ENCODE data around the gene VPS18. TPM values are rescaled to one million over a fixed set of nuclear protein-coding genes. Genes with fewer than 3 reads are reported as not detected.

The VPS18 gene
- total and polyA plus RNA-seq, 4 donors = 3.4 to 15.3 (median 10.3) TPM

DNA sequence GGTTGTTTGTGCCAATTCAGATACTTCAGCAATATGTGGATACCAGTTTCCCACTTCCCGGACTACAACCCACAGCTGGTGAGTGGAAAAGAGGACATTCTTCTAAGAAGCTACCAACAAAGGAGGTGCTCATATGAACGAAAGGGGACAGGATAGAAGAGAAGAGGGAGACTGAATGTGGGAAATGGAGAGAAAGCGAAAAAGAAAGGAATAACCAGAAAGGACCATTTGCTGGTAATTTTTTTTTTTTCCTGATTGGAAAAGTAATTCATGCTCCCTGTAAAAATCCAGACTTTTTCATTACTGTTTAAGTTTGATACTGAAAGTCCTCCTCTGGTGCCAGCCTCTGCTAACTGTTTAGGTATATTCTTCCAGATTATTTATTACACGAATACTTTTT, 57.5 kb downstream of the VPS18 start:
- Histone ChIP-seq H3K4me3 (ENCODE audit: low read depth in 1 of 3, low read length in 3 of 3) (no peak overlapping the region), H3K9me3 (ENCODE audit: control insufficient read depth in 4 of 4, low read length in 3 of 4) (no peaks in the 10 kb centered on the region), H3K9ac (ENCODE audit: low read depth in 1 of 2, low read length in 2 of 2) (peak overlapping the region in 1 of 2 donors; percentile 42), H3K36me3 (ENCODE audit: control insufficient read depth in 4 of 4, insufficient read depth in 3 of 4, low read depth in 1 of 4, low read length in 3 of 4) (no peaks in the 10 kb centered on the region), H3K27ac (ENCODE audit: low read depth in 1 of 2, low read length in 2 of 2) (peak overlapping the region; percentile 32 to 33), H3K27me3 (ENCODE audit: control insufficient read depth in 4 of 4, insufficient read depth in 4 of 4, low read length in 3 of 4) (no peaks in the 10 kb centered on the region), H3K4me1 (ENCODE audit: control insufficient read depth in 4 of 4, insufficient read depth in 4 of 4, low read length in 3 of 4) (peaks cover 8 to 38% (median 25%) of the 10 kb centered on the region in 4 donors)
- 86% methylated on average over 4 of the region's 4 CpGs for WGBS
- no peak for DNase-seq (ENCODE audit: low spot score)
- TF ChIP-seq, protein P1, sequence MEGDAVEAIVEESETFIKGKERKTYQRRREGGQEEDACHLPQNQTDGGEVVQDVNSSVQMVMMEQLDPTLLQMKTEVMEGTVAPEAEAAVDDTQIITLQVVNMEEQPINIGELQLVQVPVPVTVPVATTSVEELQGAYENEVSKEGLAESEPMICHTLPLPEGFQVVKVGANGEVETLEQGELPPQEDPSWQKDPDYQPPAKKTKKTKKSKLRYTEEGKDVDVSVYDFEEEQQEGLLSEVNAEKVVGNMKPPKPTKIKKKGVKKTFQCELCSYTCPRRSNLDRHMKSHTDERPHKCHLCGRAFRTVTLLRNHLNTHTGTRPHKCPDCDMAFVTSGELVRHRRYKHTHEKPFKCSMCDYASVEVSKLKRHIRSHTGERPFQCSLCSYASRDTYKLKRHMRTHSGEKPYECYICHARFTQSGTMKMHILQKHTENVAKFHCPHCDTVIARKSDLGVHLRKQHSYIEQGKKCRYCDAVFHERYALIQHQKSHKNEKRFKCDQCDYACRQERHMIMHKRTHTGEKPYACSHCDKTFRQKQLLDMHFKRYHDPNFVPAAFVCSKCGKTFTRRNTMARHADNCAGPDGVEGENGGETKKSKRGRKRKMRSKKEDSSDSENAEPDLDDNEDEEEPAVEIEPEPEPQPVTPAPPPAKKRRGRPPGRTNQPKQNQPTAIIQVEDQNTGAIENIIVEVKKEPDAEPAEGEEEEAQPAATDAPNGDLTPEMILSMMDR (IDR thresholded peaks at IDR 0.05; ENCODE audit: low read depth, low read length, missing input control) = no peak
- TF ChIP-seq JUND (IDR thresholded peaks at IDR 0.05) = no peak
- no peak for TF ChIP-seq HNF4A (conservative IDR thresholded peaks at IDR 0.05)
- no peak for TF ChIP-seq YY1 (IDR thresholded peaks at IDR 0.05)
- TF ChIP-seq RAD21 (IDR thresholded peaks at IDR 0.05) = no peak

DNA sequence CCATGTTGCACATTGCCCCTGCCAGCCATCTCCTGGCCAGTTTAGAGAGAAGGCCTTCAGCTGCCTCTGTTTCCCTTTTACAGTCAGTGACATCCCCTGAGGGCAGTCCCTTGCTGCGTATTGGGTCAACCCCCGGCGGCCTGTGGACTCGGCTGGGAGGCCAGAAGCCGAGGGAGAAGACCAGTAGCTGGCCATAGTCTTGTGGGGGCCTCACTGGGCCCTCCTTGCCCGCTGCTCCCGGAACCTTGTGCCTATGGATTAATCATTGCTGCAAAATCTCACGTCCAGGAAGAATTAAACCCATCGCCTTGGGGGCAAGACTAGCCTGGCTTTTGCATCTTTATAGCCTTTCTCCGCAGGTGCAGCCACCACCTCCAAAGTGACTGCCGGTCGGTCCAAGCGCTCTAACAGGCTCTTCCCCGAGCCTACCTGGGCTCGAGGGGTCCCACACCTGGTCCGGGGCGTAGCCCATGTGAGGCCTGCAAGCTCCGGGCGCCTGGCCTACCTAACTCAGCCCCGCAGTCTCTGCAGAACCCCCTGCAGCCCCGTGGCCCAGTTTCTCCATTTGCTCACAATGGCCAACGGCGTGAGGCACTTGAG, 58.2 kb downstream of the VPS18 start:
- 45% methylated on average over 23 of the region's 23 CpGs for WGBS
- H3K9me3 ChIP-seq (ENCODE audit: control insufficient read depth in 4 of 4, low read length in 3 of 4) = no peaks in the 10 kb centered on the region
- no peak for TF ChIP-seq HNF4A (conservative IDR thresholded peaks at IDR 0.05)
- TF ChIP-seq GABPA (IDR thresholded peaks at IDR 0.05 in 1 of 2, conservative IDR thresholded peaks at IDR 0.05 in 1 of 2) = no peak
- TF ChIP-seq, protein P2, sequence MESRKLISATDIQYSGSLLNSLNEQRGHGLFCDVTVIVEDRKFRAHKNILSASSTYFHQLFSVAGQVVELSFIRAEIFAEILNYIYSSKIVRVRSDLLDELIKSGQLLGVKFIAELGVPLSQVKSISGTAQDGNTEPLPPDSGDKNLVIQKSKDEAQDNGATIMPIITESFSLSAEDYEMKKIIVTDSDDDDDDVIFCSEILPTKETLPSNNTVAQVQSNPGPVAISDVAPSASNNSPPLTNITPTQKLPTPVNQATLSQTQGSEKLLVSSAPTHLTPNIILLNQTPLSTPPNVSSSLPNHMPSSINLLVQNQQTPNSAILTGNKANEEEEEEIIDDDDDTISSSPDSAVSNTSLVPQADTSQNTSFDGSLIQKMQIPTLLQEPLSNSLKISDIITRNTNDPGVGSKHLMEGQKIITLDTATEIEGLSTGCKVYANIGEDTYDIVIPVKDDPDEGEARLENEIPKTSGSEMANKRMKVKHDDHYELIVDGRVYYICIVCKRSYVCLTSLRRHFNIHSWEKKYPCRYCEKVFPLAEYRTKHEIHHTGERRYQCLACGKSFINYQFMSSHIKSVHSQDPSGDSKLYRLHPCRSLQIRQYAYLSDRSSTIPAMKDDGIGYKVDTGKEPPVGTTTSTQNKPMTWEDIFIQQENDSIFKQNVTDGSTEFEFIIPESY (IDR thresholded peaks at IDR 0.05) = no peak
- no peak for TF ChIP-seq NR2F2 (IDR thresholded peaks at IDR 0.05)
- TF ChIP-seq FOXA1 (IDR thresholded peaks at IDR 0.05) = no peak
- TF ChIP-seq, protein P3, sequence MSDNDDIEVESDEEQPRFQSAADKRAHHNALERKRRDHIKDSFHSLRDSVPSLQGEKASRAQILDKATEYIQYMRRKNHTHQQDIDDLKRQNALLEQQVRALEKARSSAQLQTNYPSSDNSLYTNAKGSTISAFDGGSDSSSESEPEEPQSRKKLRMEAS (IDR thresholded peaks at IDR 0.05) = no peak
- no peak for TF ChIP-seq YY1 (IDR thresholded peaks at IDR 0.05)
- no peak for TF ChIP-seq HNF4G (IDR thresholded peaks at IDR 0.05)
- TF ChIP-seq, protein P1 (IDR thresholded peaks at IDR 0.05; ENCODE audit: low read depth, low read length, missing input control) = no peak
- no peak for TF ChIP-seq RAD21 (IDR thresholded peaks at IDR 0.05)
- no peak for DNase-seq (ENCODE audit: low spot score)
- no peaks in the 10 kb centered on the region for H3K36me3 ChIP-seq (ENCODE audit: control insufficient read depth in 4 of 4, insufficient read depth in 3 of 4, low read depth in 1 of 4, low read length in 3 of 4)
- no peaks in the 10 kb centered on the region for H3K27me3 ChIP-seq (ENCODE audit: control insufficient read depth in 4 of 4, insufficient read depth in 4 of 4, low read length in 3 of 4)
- peak overlapping the region; percentile 62 to 86 (median 63) for H3K4me3 ChIP-seq (ENCODE audit: low read depth in 1 of 3, low read length in 3 of 3)
- H3K27ac ChIP-seq (ENCODE audit: low read depth in 1 of 2, low read length in 2 of 2) = peak overlapping the region; percentile 89 to 91
- H3K9ac ChIP-seq (ENCODE audit: low read depth in 1 of 2, low read length in 2 of 2) = peak overlapping the region in 1 of 2 donors; percentile 83
- peaks cover 8 to 38% (median 25%) of the 10 kb centered on the region in 4 donors for H3K4me1 ChIP-seq (ENCODE audit: control insufficient read depth in 4 of 4, insufficient read depth in 4 of 4, low read length in 3 of 4)

All from liver (tissue), 9 donors.